WERI-Rb-1 (cell line): ENCODE measurements around the gene SCUBE3.

Source experiments
- DNase-seq: peaks from one replicate; pipeline ENCODE4 v3.0.0-alpha.2; 2020
- H3K27ac ChIP-seq: fragments of 250-450 bp; sonication (Bioruptor Pico); 2 replicates; pipeline ENCODE4 v1.5.1; 2020; ENCODE audit warnings: mild to moderate bottlenecking, moderate library complexity
- H3K27me3 ChIP-seq: fragments of 250-450 bp; sonication (Bioruptor Pico); 2 replicates; pipeline ENCODE4 v1.5.1; 2021; ENCODE audit warnings: mild to moderate bottlenecking, low read depth, moderate library complexity; ENCODE audit not compliant: insufficient read depth, severe bottlenecking
- H3K36me3 ChIP-seq: fragments of 250-450 bp; sonication (Bioruptor Pico); 2 replicates; pipeline ENCODE4 v1.5.1; 2020; ENCODE audit warnings: mild to moderate bottlenecking, moderate library complexity
- H3K4me3 ChIP-seq: 2 replicates; pipeline ENCODE4 v1.5.1; 2011; ENCODE audit warnings: low read depth, mild to moderate bottlenecking, control low read depth, low read length
- H3K9me3 ChIP-seq: fragments of 250-450 bp; sonication (Bioruptor Pico); 2 replicates; pipeline ENCODE4 v1.5.1; 2021; ENCODE audit warnings: mild to moderate bottlenecking, moderate library complexity; ENCODE audit not compliant: severe bottlenecking
- TF ChIP-seq, protein P1 (sequence below): IDR thresholded peaks from 2 replicates; pipeline ENCODE4 v1.5.1; 2011; ENCODE audit warnings: low read depth, mild to moderate bottlenecking, control low read depth, inconsistent platforms, low read length

The SCUBE3 gene

DNA sequence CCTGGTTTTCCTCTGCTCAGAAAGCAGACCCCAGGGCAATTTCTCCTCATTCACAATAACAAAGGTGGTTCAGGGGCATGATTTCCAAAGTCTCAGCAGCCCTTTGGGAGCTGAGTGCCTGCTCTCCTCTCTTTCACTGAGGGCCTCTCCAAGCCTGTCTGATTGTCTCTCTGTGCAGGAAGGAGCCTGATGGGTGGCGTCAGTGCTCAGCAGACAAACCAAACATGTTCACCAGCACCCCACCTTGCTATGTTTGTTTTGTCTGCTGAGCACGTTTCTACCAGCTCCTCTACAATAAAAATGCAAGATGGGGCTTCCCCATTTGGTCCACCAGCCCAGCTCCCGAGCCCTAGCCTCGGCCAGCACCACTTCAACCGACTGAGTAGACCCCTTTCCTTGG, 47.2 kb upstream of the SCUBE3 start:
- Histone ChIP-seq H3K9me3 (no peaks in the 10 kb centered on the region), H3K27me3 (no peaks in the 10 kb centered on the region), H3K36me3 (no peaks in the 10 kb centered on the region), H3K27ac (no peak overlapping the region), H3K4me3 (no peak overlapping the region)
- TF ChIP-seq, protein P1, sequence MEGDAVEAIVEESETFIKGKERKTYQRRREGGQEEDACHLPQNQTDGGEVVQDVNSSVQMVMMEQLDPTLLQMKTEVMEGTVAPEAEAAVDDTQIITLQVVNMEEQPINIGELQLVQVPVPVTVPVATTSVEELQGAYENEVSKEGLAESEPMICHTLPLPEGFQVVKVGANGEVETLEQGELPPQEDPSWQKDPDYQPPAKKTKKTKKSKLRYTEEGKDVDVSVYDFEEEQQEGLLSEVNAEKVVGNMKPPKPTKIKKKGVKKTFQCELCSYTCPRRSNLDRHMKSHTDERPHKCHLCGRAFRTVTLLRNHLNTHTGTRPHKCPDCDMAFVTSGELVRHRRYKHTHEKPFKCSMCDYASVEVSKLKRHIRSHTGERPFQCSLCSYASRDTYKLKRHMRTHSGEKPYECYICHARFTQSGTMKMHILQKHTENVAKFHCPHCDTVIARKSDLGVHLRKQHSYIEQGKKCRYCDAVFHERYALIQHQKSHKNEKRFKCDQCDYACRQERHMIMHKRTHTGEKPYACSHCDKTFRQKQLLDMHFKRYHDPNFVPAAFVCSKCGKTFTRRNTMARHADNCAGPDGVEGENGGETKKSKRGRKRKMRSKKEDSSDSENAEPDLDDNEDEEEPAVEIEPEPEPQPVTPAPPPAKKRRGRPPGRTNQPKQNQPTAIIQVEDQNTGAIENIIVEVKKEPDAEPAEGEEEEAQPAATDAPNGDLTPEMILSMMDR: no peak
- DNase-seq: no peak

GRCh38 chr6:35167505-35167904, 46.3 kb upstream of the SCUBE3 start:
- no peak overlapping the region for H3K27ac ChIP-seq
- H3K27me3 ChIP-seq: no peaks in the 10 kb centered on the region
- TF ChIP-seq, protein P1: no peak
- DNase-seq: no peak
- no peaks in the 10 kb centered on the region for H3K36me3 ChIP-seq
- H3K9me3 ChIP-seq: no peaks in the 10 kb centered on the region
- no peak overlapping the region for H3K4me3 ChIP-seq

GRCh38 chr6:35168461-35168861, 45.3 kb upstream of the SCUBE3 start:
- TF ChIP-seq, protein P1: no peak
- Histone ChIP-seq H3K9me3 (no peaks in the 10 kb centered on the region), H3K4me3 (no peak overlapping the region), H3K36me3 (no peaks in the 10 kb centered on the region), H3K27ac (no peak overlapping the region), H3K27me3 (no peaks in the 10 kb centered on the region)
- no peak for DNase-seq

GRCh38 chr6:35170166-35170565, 43.6 kb upstream of the SCUBE3 start:
- no peak overlapping the region for H3K27ac ChIP-seq
- H3K27me3 ChIP-seq: no peaks in the 10 kb centered on the region
- H3K9me3 ChIP-seq: no peaks in the 10 kb centered on the region
- DNase-seq: no peak
- TF ChIP-seq, protein P1: no peak
- no peaks in the 10 kb centered on the region for H3K36me3 ChIP-seq
- no peak overlapping the region for H3K4me3 ChIP-seq

DNA sequence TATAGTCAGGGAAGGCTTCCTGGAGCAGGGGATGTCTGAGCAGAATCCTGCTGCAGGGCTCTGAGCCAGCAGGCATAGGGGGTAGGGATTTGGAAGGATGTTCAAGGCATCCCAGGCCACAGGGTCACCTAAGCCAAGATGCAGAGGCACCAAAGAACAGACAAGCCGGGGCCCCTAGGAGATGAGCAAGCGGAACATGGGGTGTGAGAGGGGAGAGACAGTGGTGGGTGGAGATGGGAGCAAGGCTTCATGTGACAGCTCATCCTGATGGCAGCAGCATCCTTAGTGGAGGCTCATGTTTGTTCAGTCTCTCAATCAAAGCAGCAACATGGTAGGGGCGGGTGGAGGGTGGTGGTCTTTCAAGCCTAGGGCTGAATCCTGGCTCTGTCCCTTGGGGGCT, 42.9 kb upstream of the SCUBE3 start:
- DNase-seq: no peak
- Histone ChIP-seq H3K9me3 (no peaks in the 10 kb centered on the region), H3K36me3 (no peaks in the 10 kb centered on the region), H3K27me3 (no peaks in the 10 kb centered on the region), H3K27ac (no peak overlapping the region), H3K4me3 (no peak overlapping the region)
- TF ChIP-seq, protein P1: no peak

DNA sequence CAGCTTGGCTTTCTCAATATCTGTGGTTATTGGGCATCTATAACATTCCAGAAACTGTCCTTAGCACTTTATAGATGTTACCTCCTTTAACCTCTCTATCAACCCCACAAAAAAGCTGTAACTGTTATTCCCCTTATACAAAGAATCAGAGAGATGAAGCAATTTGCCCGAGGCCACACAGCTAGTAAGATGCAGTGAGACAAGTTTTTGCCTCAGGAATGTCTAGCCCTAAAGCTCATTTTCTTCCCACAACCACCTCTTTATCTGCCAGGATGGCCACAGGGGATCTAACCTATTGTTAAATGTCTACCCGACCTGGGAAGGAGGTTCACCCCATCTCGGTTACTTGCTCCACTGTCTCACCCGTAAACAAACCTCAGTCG, 40.7 kb upstream of the SCUBE3 start:
- Histone ChIP-seq H3K27me3 (no peaks in the 10 kb centered on the region), H3K36me3 (no peaks in the 10 kb centered on the region), H3K9me3 (no peaks in the 10 kb centered on the region), H3K27ac (no peak overlapping the region), H3K4me3 (no peak overlapping the region)
- no peak for DNase-seq
- TF ChIP-seq, protein P1: no peak
